Stimulated activated CD4-positive, alpha-beta T cell treated with anti-CD3 and anti-CD28 coated beads, TNF-alpha, amount 100 ng/mL, for 4 hours (primary cell): ENCODE measurements around the gene LRFN5.
"Not testable (repeated sequence)": the region's sequence is repeated elsewhere in the genome, so short reads cannot be mapped to it uniquely, and the experiment has no call there.

Source experiments
- DNase-seq, 3 experiments: peaks; one replicate each; pipeline ENCODE4 v3.0.0-alpha.2; 2020; ENCODE audit warnings: low read depth in 3 of 3

The LRFN5 gene

DNA sequence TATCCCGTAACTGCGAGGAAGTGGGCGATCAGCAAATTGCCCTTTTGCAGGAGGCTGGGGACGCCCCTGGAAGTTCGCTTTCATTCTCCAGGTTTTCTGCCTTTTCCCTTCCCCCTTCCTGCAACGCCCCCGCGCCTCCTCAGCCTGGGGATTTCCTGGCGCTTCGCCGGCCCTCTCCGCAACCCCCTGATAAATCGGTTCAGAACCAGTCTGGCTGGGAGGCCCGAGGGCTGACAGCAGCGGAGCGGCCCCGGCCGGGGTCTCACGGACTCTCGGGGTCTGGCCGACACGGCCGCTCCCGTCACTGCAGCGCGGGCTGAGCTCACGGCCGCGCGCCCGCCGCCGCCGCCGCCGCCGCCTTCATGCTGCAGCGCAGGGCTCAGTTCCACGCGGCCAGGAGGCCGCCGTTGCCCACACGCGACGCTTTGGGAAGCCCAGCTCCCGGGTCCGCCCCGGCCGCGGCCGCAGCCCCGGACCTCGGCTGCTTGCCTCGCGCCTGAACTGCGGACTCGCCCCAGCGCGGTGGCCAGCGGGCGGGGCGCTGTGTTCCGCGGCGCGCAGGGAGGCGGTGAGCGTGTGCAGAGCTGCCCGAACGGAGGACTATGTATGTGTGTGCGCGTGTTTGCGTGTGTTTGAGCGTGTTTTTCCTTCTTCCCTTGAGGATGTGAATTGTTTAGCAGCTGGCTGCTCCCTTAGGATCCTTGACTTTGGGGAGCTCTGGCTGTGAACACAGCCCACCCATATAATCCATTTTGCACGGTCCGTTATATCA lies at the start of gene LRFN5:
Gene LRFN5, plus strand, starts transcription at position 345 of the 772 bp plus-strand sequence.
- no peak for DNase-seq

DNA sequence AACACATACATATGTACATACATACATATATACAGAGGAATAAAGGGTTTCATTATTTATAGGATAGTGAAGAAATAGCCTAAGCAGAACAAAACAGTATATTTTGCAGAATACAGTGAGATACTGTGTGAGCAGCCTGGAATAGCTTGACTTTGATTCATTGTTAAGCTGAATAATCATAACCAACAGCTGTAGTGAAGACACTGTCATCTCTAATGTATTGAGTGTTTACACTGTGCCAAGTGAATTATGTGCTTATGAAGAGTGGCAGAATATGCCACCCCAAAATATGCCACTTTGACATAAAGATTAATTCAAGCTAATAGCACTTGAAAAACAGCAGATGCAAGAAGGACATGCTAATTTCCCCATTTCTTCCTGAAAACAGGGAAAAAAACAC lies 48.2 kb upstream of the LRFN5 start:
- DNase-seq: no peak

DNA sequence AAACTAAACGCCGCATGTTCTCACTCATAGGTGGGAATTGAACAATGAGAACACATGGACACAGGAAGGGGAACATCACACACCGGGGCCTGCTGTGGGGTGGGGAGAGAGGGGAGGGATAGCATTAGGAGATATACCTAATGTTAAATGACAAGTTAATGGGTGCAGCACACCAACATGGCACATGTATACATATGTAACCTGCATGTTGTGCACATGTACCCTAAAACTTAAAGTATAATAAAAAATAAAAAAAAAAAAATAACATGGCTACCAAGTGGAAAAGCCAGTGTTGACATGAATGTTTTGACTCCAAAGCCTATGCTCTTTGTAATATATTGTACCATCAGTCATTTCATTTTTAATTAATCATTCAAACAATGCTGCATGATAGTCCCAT lies 39.8 kb upstream of the LRFN5 start:
- not testable (repeated sequence) for DNase-seq

DNA sequence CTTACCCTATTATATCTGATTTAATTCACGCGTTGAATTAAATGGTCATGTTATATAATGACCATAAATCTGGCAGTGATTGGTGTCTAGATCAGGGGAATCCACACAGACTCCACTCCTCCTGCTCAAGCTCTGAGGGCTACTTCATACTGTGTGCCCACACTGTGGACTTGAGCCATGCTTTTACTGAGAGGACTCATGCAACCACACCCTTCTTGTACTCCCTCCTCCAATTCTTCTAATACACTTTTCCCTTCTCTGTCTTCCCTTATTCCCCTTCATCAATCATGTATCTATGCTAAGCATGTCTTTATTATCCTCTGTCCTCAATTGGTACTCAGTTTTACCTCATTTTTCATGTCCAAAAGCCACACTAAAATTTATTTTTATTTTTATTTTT lies 37.7 kb upstream of the LRFN5 start:
- DNase-seq: no peak

DNA sequence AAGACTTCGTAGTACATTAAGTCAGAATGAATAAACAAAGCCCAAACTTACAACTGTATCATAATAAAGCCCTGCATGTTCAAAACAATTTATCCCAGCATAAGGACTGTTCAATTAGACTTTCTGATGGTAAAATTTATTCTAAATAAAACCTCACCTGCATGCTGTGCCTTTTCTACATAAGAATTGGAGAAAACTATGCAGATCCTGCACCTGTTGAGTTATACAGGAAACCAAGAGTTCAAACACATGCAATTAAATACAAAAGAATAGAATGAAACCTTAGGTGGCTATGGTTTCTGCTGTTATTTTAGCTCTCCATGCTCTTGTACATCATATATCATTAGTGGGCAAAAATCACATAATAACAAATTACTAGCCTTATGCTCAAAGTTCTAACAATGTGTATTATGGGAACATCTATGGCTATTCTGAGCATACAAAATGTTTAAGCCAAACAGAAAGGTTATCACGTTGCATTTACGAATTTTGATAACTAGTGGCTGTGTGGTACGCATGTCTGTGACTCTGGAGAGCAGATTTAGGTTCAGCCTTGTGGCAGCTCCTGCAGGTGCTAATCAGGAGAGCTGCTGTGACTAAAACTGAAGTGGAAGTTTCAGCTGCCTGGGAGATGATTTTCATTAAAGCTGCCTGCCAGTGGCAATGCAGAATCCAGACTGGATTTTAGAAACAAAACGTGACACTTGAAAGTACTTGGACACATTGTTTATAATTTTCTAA lies 36.1 kb upstream of the LRFN5 start:
- DNase-seq: no peak

DNA sequence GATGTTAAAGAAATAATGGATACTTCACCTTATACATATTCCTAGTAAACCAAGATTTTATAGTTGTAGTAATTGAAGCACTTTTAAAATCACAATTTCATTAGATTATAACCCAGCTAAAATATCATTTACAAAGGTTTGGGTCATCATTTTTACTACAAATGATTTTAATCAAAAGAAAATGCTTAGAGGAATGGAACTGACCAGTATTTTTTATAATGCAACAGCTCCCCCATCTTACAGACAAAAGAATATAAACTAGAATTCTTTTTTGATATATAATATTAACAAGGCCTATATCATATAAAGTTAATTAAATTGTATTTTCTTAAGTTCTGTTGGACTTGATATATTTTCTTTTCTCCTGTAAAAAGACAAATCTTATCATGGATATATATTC lies 20.4 kb upstream of the LRFN5 start:
- DNase-seq: no peak

DNA sequence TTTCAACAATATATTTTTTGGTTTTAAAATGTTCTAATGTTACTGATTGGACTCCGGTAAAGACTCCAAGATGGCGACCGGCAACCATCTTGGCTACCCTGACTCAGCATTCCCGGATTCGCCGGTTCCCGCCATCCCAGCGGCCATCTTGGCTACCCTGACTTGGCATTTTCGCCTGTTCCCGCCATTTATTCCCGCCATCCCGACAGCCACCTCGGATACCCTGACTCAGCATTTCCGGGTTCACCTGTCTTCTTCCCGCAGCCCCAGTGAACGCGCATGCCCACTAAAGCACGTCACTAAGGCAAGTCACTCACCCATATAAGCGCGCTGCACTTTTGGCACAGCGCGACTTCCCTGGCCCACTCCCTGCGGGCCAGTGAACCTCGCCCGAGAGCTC lies 9.0 kb upstream of the LRFN5 start:
- DNase-seq: no peak

DNA sequence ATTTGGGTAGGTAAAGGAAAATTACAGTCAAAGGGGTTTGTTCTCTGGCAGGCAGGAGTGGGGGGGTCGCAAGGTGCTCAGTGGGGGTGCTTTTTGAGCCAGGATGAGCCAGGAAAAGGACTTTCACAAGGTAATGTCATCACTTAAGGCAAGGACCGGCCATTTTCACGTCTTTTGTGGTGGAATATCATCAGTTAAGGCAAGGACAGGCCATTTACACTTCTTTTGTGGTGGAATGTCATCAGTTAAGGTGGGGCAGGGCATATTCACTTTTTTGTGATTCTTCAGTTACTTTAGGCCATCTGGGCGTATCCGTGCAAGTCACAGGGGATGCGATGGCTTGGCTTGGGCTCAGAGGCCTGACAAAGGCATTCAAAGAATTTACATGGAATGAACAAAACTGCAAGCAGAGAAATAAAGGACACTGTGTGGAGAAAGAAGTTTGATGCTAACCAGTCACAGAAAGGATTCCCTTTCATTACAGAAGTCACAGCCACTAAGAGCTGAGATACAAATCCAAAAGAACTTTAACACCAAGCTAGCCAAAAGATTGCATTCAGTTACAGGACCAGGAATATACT lies 6.8 kb upstream of the LRFN5 start:
- DNase-seq: not testable (repeated sequence)

DNA sequence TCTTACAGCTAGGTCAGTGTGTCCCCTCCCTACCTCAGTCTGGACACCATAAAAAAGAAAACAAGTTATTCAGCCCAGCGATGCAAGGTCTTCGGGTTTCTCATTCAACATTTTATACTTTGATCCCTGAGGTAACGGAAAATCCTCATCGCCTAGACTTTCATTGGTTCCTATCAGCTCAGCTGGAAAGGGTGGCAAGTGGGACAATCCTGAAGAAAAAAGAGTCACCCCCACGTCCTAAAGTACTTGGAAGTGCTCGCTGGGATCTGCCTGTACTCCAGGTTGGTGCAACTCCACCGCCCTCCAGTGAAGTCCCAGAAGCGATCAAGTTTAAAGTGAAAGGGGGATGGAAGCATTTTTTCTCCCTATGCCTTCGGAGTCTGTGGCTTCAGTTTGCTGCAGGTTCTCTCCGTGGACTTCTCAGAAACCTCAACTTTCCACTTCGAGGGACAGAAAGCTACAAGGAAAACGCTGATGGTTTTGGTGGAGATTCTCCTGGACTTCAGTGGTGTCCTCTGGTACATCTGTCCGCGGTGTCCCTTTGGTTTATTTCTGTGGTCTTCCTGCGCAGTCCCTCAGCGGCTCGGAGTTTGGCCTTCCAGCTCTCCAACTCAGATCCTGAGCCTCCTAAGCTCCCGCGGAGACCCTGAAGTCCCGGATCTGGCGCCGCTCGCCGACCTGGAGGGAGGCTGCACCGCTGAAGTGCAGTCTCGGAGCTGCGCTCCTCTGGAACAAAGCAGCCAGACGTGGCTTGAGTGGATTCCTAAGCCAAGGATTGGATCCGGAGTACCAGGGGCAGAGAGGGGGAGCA lies 1.8 kb upstream of the LRFN5 start:
- no peak for DNase-seq

DNA sequence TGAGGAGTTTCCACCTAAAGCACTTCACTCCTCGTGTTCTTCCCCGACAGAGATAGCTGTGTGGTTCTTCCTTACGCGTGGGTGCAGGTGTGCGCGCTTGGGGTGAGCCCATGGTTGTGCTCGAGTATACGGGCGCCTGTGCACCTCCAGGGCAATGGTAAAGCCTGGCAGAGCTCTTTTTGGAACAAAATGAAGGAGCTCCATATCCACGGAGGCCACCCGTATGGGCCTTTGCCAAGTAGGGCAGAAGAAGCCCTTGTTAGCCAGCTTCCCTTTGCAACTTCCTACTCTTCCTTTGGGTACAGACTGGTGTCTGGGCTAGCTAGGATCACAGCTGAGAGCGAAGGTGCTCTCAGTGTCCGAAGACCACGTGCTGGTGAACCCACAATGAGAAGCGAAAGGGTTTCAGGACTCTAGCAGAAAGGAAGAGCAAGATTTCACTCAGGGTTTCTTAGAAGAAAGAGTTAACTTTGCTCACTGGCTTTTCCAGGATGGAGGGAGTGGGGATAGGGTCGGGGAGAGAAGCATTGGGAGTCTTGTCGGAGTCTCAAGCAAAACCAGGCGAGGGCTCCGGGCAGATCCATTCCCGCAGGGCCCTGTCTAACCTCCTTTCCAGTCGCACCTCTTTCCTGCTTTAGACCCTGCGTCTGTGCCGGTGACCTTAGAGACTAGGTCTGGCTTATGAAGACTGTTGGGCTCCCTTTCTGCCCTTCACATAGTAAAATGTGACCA lies 960 bp upstream of the LRFN5 start:
- DNase-seq: no peak

DNA sequence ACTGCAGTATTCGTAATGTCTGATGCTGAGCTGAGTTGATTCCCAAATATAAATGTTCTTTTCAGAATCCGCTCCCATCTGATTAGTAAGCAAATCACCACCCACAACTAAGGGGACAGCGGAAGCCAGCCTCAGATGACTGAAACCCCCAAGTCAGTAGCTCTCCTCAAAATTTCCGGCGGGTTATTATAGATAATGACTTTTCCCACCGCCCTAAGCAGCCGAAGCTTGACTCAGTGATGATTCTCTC lies 469 bp upstream of the LRFN5 start:
- DNase-seq: no peak

DNA sequence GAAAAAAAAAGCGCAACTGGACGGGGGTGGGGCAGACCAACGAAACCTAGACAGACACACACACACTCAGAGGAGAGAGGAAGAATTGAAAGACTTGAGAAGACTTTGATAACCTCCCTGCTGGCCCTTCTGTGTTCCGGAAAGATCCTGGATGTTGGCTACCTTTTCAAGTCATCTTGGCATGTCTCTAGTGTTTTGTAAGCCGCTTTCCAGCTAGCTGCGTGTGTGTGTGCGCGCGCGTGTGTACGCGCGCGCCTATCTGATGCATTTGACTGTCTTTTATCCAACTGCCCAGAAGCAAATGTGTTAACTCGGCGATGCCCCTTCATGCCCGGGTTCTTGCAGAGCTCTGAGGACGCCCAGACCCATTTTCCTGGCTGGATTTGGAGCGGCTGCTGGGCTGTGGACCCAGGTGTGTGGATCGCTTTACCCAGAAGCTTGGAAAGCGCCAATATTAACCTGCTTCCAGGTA lies 664 bp downstream of the LRFN5 start:
- no peak for DNase-seq

DNA sequence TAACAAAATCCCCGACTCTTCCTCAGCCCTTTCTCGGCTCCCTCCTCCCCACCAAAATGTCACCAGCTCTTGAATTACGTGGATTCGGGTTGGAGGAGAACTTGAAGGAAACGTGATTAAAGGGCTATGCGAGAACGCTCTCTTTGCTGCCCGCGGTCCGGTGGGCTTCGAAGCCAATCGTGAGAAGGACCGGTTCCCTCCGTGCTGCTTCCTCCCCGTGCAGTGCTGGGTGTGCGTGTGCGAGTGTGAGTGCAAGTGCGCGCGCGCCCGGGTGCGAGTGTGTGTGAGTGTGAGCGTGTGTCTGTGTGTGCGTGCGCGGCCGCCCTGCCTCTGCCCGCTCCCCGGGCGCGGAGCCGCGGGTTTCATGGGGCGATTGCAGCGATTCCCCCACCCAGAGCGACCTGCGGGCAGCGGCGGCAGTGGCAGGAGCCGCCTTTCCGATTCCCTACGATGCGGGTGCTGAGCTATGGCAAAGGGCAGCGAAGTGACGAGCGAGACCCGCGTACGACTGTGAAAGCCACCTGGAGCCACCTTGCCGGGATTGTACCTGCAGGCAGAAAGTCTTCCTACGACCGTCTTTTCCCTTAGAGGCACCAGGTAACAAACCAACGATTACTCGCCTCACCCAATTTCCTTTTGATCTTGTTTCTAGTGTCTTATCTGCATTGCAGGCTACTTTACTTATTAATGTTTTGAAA lies 1.4 kb downstream of the LRFN5 start:
- DNase-seq: no peak

DNA sequence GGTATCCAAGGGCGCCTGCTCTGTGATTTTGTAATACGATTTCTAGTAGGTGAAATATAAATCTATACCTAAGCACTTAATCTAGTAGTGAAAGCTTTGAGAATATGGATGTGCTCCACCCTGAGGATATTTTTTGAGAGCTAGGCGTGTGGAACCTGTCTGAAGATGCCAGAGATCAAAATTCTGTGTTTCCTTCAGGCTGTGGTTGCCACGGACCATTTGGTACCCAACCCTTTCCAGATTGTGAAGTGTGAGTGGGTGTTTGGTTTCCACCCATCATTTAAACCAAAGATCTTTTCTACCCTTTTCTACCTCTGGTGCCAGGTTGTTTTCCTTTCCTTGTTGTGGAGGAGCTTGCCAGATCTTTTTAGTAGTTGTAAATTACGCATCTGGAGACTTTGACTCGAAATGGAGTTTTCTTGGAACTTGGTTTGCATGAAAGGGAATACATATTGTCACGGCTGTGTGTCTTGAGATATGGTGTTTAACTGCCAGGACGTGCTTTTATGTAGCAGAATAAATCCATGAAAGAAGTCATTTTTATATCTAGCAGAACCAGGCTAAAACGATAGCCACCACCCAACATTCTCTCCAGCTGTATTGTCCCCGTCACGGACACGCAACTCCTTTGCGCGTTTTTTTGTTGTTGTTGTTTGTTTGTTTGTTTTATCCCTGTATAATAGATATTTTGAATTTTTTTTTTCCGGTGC lies 2.2 kb downstream of the LRFN5 start:
- DNase-seq: no peak

DNA sequence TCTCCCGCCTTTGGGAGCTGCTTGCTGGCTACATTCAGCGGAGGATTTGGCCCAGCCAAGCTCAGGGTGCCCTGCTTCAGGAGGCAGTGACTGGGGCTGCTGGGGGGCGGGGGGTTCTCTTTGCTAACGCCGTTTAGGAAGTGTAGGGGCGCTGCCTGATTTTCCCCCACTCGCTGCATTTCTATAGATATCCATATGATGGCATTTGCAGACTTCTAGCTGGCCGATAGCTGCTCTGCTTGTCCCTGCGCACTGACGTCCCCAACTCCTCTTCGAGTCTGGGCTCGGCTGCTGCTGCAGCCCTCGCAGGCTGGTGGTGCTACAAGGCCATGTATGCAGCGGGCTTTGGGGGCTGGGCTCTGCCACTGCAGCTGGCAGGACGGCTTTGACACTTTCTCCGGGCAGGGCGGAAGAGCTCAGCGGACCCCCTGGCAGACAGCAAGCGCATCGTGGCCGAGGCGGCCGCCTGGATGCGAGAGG lies 3.1 kb downstream of the LRFN5 start:
- no peak for DNase-seq

DNA sequence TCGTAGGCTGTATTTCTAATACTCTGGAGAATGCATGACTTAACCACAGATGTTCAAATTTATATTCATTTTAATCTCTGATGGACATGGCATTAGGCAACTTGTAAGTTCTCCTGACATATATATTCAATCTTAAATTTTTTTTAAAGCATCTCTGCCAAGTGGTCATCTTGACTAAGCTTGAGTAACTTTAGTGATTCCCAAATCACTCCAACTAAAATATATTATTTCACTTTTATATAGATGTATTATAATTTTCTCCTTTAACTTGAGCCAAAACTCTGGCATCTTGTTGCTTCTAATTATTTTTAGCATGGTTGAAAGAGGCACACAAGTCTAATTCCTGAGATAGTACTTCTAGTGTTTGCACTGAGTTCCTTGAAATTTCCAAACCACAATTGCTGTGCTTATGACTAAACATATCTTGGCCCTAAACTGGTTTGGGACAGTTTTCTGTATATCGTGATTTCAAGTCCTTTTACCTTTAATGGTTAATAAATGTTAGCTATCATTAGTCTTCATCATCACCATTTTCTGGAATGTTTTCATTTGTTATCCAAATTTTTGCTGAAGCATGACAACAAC lies 8.4 kb downstream of the LRFN5 start:
- DNase-seq: no peak

DNA sequence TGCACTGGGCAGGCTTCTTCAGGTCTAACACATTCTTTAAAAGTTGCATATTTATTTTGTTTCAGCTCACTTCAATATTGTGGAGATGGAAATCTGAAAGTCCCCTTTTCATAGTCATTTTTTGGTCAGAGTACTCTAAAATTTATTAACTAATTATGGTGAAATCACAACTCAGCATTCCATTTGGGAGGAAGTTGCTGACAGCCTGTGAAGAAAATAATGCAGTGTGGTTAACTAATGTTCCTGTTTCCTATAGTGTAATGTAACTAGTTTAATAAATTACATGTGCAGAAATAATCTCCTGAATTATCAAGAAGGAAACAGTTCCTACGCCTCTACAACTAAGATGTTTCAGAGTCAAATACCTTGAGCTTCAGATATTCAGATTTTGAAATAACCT lies 17.1 kb downstream of the LRFN5 start:
- no peak for DNase-seq

DNA sequence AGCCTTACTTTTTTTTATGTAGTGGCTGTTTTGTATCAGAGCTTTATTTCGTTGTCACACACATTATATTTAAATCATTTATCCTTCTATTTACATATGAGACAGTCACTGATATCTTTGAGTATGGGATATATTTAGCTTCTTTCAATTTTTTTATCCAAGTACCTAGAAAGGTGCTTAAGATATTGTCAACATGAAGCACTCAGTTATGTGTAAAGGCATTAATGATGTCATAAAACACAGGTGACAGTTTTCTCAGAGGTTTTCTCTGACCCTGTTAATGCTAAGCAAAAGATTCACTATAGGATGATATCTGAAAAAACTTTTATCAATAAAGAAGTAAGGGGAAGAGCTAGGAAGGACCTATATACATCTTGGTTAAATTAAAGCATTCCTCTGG lies 23.2 kb downstream of the LRFN5 start:
- DNase-seq: no peak

DNA sequence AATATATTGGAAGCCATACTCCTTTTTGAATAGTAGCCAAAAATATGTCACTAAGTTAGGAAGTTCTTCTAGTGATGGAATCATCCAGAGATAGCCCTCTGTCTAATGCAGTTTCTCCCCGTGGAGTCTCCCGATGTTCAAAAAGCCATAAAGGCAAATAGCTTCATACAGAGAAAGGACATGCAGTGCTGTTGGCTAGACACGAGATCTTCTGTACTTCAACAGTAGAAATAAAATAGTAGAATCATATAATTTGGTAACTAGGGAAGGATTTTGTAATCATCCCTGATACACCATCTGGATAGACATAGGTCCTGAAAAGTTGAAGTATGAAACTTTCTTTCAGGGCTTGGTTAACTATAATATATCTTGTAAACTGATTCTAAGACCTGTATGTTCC lies 27.6 kb downstream of the LRFN5 start:
- no peak for DNase-seq
